HCT116 (cell line): ENCODE measurements around the gene HOXD8. TPM values are rescaled to one million over a fixed set of nuclear protein-coding genes. Genes with fewer than 3 reads are reported as not detected.

ENCODE experiments used
- ATAC-seq: fragments of 200-7000 bp; cut with Tn5 transposase; 2 replicates; pipeline ENCODE4 v1.9.1; 2020; ENCODE audit warnings: mild to moderate bottlenecking, moderate library complexity
- BruUV-seq: library from RNA; stranded (reverse); fragments of 400-500 nt; replicated peaks from 2 replicates; lab custom pipeline; 2021; lab: Mats Ljungman, UMichigan
- CTCF ChIA-PET: fragments of 300-600 bp; sonication (Branson Sonifier 250); formaldehyde crosslinking; loops from one replicate; lab custom pipeline; 2021; ENCODE audit warnings: antibody characterized with exemption; lab: Charles Lee
- POLR2A ChIA-PET: fragments of 300-600, 350-600 bp; sonication (Branson Sonifier 250); formaldehyde crosslinking; loops from one replicate; lab custom pipeline; 2021; ENCODE audit warnings: antibody characterized with exemption; lab: Charles Lee
- RAD21 ChIA-PET, 2 experiments: fragments of 300-600 bp; sonication (Branson Sonifier 250); formaldehyde crosslinking; loops; one replicate each; lab custom pipeline; 2023; ENCODE audit warnings: low total read pairs in 2 of 2; ENCODE audit not compliant: uncharacterized antibody in 2 of 2, unreplicated experiment in 2 of 2, low non-redundant PET in 1 of 2; lab: Charles Lee
- DNase-seq: peaks from one replicate; pipeline ENCODE4 v3.0.0-alpha.2; 2010; ENCODE audit warnings: low read depth, low spot score
- H2AFZ ChIP-seq: fragments of 200-600 bp; shearing (Covaris generic), sonication (generic); 2 replicates; pipeline ENCODE4 v1.6.1; 2017; ENCODE audit warnings: low read depth, mixed run types, mixed read lengths, antibody characterized with exemption, low read length; ENCODE audit not compliant: poor library complexity, severe bottlenecking
- H3K27ac ChIP-seq: 2 replicates; pipeline ENCODE4 v1.5.1; 2012; ENCODE audit warnings: low read depth, low read length
- H3K27me3 ChIP-seq: fragments of 200-600 bp; sonication (generic); 2 replicates; pipeline ENCODE4 v1.6.1; 2016; ENCODE audit warnings: mixed run types, low read length, mixed read lengths; ENCODE audit not compliant: insufficient read depth
- H3K36me3 ChIP-seq, 2 experiments: fragments of 200-500 bp in 1 of 2; fragments of 200-600 bp in 1 of 2; sonication (Bioruptor generic) in 1 of 2; sonication (generic) in 1 of 2; 2 replicates each; pipeline versions ENCODE4 v1.5.1 to v1.6.1; 2014 to 2016; ENCODE audit warnings: low read length in 2 of 2, inconsistent platforms in 1 of 2, mixed read lengths in 1 of 2, mixed run types in 1 of 2; ENCODE audit not compliant: insufficient read depth in 2 of 2, control insufficient read depth in 1 of 2
- H3K4me1 ChIP-seq, 2 experiments: fragments of 200-600 bp in 1 of 2; sonication (generic) in 1 of 2; 2 replicates each; pipeline versions ENCODE4 v1.5.1 to v1.6.1; 2012 to 2017; ENCODE audit warnings: low read length in 2 of 2, inconsistent platforms in 1 of 2, mild to moderate bottlenecking in 1 of 2, mixed read lengths in 1 of 2, mixed run types in 1 of 2, moderate library complexity in 1 of 2; ENCODE audit not compliant: insufficient read depth in 2 of 2, control insufficient read depth in 1 of 2
- H3K4me2 ChIP-seq: fragments of 200-600 bp; sonication (generic); 2 replicates; pipeline ENCODE4 v1.6.1; 2017; ENCODE audit warnings: mixed run types, low read length, mixed read lengths
- H3K4me3 ChIP-seq, 2 experiments: fragments of 200-600 bp in 1 of 2; sonication (generic) in 1 of 2; replicated peaks in 1 of 2; 2 replicates each; pipeline ENCODE4 v1.5.1; 2011 to 2016; ENCODE audit warnings: low read length in 2 of 2, control low read depth in 1 of 2, low read depth in 1 of 2, mild to moderate bottlenecking in 1 of 2, mixed read lengths in 1 of 2, mixed run types in 1 of 2
- H3K79me2 ChIP-seq: fragments of 200-600 bp; sonication (generic); 2 replicates; pipeline ENCODE4 v1.6.1; 2017; ENCODE audit warnings: mild to moderate bottlenecking, mixed run types, low read length, moderate library complexity, mixed read lengths; ENCODE audit not compliant: insufficient read depth
- H3K9ac ChIP-seq: fragments of 200-600 bp; sonication (generic); 2 replicates; pipeline ENCODE4 v1.6.1; 2016; ENCODE audit warnings: low read length, mixed read lengths
- H3K9me2 ChIP-seq: fragments of 200-600 bp; sonication (generic), shearing (Covaris generic); 2 replicates; pipeline ENCODE4 v1.6.1; 2017; ENCODE audit warnings: mixed run types, mild to moderate bottlenecking, moderate library complexity; ENCODE audit not compliant: insufficient read depth
- H3K9me3 ChIP-seq, 2 experiments: fragments of 200-500 bp in 1 of 2; fragments of 200-600 bp in 1 of 2; sonication (Bioruptor generic) in 1 of 2; sonication (generic) in 1 of 2; 2 replicates each; pipeline ENCODE4 v1.6.1; 2014 to 2017; ENCODE audit warnings: low read length in 2 of 2, mixed read lengths in 2 of 2, inconsistent platforms in 1 of 2, low read depth in 1 of 2, mild to moderate bottlenecking in 1 of 2, mixed run types in 1 of 2, moderate library complexity in 1 of 2; ENCODE audit not compliant: control insufficient read depth in 1 of 2, insufficient read depth in 1 of 2
- H4K20me1 ChIP-seq: fragments of 200-600 bp; sonication (generic), shearing (Covaris generic); 2 replicates; pipeline ENCODE4 v1.6.1; 2017; ENCODE audit warnings: mixed run types, mild to moderate bottlenecking, moderate library complexity; ENCODE audit not compliant: insufficient read depth
- CEBPB ChIP-seq: IDR thresholded peaks from 2 replicates; pipeline ENCODE4 v1.6.1; 2012; ENCODE audit warnings: low read depth
- EGR1 ChIP-seq: IDR thresholded peaks from 2 replicates; pipeline ENCODE4 v1.6.1; 2012; ENCODE audit warnings: low read depth
- ELF1 ChIP-seq: IDR thresholded peaks from 2 replicates; pipeline ENCODE4 v1.6.1; 2012; ENCODE audit warnings: low read depth, borderline replicate concordance
- EZH2phosphoT487 ChIP-seq: fragments of 200-600 bp; IDR thresholded peaks from 2 replicates; pipeline ENCODE4 v1.6.1; 2018; ENCODE audit warnings: antibody characterized with exemption, borderline replicate concordance
- JUND ChIP-seq: IDR thresholded peaks from 2 replicates; pipeline ENCODE4 v1.6.1; 2012
- MAX ChIP-seq: IDR thresholded peaks from 2 replicates; pipeline ENCODE4 v1.6.1; 2012
- RAD21 ChIP-seq: IDR thresholded peaks from 2 replicates; pipeline ENCODE4 v1.6.1; 2012; ENCODE audit warnings: low read depth, mild to moderate bottlenecking
- SRF ChIP-seq: IDR thresholded peaks from 2 replicates; pipeline ENCODE4 v1.6.1; 2012; ENCODE audit warnings: low read depth
- YY1 ChIP-seq: IDR thresholded peaks from 2 replicates; pipeline ENCODE4 v1.6.1; 2011; ENCODE audit warnings: low read length, low read depth, moderate library complexity, mild to moderate bottlenecking; ENCODE audit not compliant: insufficient replicate concordance; ENCODE audit errors: extremely low read depth
- ZFX ChIP-seq: fragments of 450-650 bp; IDR thresholded peaks from 2 replicates; pipeline ENCODE4 v1.6.1; 2017
- ZNF274 ChIP-seq: fragments of 200-500 bp; sonication (Bioruptor generic); IDR thresholded peaks from 2 replicates; pipeline ENCODE4 v1.6.1; 2014; ENCODE audit warnings: mild to moderate bottlenecking, low read depth, low read length, inconsistent platforms
- intact Hi-C: fragments of 100-400 bp; cut with micrococcal nuclease; formaldehyde crosslinking; loops from 2 replicates; pipeline ENCODE4 v1.10.0; 2022
- total RNA-seq: library from RNA; stranded (reverse); gene quantifications from one replicate; pipeline ENCODE4 v1.2.1, GENCODE V29; 2021; ENCODE audit not compliant: unreplicated experiment
- TF ChIP-seq, protein P1 (sequence below): IDR thresholded peaks from 2 replicates; pipeline ENCODE4 v1.6.1; 2012
- TF ChIP-seq, protein P2 (sequence below), 3 experiments: fragments of 200-600 bp in 1 of 3; sonication (generic) in 1 of 3; IDR thresholded peaks in 2 of 3; conservative IDR thresholded peaks in 1 of 3; 2 replicates each; pipeline ENCODE4 v1.5.1; 2012 to 2017; ENCODE audit warnings: low read depth in 2 of 3, low read length in 2 of 3, antibody characterized with exemption in 1 of 3, borderline replicate concordance in 1 of 3, control low read depth in 1 of 3, mild to moderate bottlenecking in 1 of 3, mixed read lengths in 1 of 3, mixed run types in 1 of 3, moderate library complexity in 1 of 3; ENCODE audit not compliant: insufficient read depth in 1 of 3
- TF ChIP-seq, protein P3 (sequence below): IDR thresholded peaks from 2 replicates; pipeline ENCODE4 v1.6.1; 2011; ENCODE audit warnings: mild to moderate bottlenecking, low read length, moderate library complexity; ENCODE audit not compliant: insufficient replicate concordance; ENCODE audit errors: extremely low read depth

HOXD8 gene
- total RNA-seq, 1 experiment from 2014 or later = 6.0 TPM

DNA sequence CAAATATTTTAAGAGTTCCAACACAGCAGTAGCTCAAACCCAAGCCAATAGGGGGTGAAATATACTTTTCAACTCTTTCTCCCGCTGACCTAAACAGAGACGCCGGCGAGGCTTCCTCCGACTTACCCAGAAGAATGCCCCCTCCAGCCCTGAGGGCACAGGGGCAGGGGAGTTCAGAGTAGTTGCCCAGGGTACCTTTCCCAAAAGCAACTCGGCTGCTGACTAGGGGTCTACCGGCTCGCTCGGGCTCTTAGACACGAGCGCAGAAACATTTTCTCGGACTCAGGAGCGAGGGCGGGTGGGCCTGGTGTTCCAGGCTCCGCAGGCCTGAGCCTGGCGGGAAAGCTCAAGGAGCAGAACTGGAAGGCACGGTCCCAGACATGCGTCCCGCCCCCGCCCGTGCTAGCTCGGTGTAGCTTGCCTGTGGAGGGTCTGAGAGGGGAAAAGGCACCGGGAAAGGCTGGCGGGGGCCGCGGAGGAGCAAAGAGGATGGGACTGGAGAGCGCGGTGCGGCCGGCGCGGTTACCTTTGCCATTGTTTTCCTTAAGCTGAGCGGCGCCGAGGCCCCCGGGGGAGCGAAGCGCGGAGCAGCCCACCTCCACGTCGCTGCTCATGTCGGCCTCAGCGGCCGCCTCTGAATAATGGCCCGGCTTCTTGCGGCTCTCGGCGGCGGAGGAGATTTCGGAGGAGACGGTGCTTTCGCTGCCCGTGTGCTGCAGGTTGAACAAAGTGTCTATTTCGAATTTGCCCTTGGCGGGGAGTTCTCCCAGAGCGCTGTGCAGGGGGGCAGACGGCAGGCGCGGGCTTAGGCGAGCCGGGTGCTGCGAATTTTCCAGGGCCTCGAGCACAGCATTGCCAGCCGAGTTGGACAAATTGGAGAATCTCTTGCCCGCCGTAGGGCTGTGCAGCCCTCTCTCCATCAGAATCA is 46.4 kb upstream of the HOXD8 start:
- Histone ChIP-seq H3K9ac (no peak overlapping the region), H3K9me2 (no peaks in the 10 kb centered on the region), H4K20me1 (no peaks in the 10 kb centered on the region), H3K4me2 (no peak overlapping the region), H3K9me3 (no peaks in the 10 kb centered on the region; a peak in 1 of 4 replicates), H3K4me3 (no peak overlapping the region), H3K4me1 (no peaks in the 10 kb centered on the region), H3K79me2 (no peaks in the 10 kb centered on the region), H3K36me3 (no peaks in the 10 kb centered on the region)
- ATAC-seq = no peak
- intact Hi-C loops = loop anchor here (5.0 kb wide), 1 partner anchor 1386 kb away; no protein-coding TSS in a partner anchor
- no peak for DNase-seq
- BruUV-seq = no TSS peak
- RAD21 ChIA-PET = no interaction called here
- POLR2A ChIA-PET = no interaction called here
- CTCF ChIA-PET = no interaction called here
- TF ChIP-seq ZNF274 (no peak), YY1 (no peak), MAX (no peak), SRF (no peak), CEBPB (no peak), EZH2phosphoT487 (no peak), RAD21 (no peak), ZFX (no peak), EGR1 (no peak), ELF1 (no peak), JUND (no peak)
- TF ChIP-seq, protein P1, sequence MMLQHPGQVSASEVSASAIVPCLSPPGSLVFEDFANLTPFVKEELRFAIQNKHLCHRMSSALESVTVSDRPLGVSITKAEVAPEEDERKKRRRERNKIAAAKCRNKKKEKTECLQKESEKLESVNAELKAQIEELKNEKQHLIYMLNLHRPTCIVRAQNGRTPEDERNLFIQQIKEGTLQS = no peak
- TF ChIP-seq, protein P2, sequence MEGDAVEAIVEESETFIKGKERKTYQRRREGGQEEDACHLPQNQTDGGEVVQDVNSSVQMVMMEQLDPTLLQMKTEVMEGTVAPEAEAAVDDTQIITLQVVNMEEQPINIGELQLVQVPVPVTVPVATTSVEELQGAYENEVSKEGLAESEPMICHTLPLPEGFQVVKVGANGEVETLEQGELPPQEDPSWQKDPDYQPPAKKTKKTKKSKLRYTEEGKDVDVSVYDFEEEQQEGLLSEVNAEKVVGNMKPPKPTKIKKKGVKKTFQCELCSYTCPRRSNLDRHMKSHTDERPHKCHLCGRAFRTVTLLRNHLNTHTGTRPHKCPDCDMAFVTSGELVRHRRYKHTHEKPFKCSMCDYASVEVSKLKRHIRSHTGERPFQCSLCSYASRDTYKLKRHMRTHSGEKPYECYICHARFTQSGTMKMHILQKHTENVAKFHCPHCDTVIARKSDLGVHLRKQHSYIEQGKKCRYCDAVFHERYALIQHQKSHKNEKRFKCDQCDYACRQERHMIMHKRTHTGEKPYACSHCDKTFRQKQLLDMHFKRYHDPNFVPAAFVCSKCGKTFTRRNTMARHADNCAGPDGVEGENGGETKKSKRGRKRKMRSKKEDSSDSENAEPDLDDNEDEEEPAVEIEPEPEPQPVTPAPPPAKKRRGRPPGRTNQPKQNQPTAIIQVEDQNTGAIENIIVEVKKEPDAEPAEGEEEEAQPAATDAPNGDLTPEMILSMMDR (IDR thresholded peaks at IDR 0.05 in 2 of 3, conservative IDR thresholded peaks at IDR 0.05 in 1 of 3; ENCODE audit: borderline replicate concordance in 1 of 3, insufficient read depth in 1 of 3, low read depth in 2 of 3, low read length in 2 of 3) = no peak
- TF ChIP-seq, protein P3, sequence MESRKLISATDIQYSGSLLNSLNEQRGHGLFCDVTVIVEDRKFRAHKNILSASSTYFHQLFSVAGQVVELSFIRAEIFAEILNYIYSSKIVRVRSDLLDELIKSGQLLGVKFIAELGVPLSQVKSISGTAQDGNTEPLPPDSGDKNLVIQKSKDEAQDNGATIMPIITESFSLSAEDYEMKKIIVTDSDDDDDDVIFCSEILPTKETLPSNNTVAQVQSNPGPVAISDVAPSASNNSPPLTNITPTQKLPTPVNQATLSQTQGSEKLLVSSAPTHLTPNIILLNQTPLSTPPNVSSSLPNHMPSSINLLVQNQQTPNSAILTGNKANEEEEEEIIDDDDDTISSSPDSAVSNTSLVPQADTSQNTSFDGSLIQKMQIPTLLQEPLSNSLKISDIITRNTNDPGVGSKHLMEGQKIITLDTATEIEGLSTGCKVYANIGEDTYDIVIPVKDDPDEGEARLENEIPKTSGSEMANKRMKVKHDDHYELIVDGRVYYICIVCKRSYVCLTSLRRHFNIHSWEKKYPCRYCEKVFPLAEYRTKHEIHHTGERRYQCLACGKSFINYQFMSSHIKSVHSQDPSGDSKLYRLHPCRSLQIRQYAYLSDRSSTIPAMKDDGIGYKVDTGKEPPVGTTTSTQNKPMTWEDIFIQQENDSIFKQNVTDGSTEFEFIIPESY = no peak
- TF ChIP-seq, all 23 proteins: peak for 0
- Histone ChIP-seq H3K27ac (no peak overlapping the region), H2AFZ (no peak overlapping the region), H3K27me3 (no peaks in the 10 kb centered on the region)
